ENCODE results near the gene IFIT1B.

DNA sequence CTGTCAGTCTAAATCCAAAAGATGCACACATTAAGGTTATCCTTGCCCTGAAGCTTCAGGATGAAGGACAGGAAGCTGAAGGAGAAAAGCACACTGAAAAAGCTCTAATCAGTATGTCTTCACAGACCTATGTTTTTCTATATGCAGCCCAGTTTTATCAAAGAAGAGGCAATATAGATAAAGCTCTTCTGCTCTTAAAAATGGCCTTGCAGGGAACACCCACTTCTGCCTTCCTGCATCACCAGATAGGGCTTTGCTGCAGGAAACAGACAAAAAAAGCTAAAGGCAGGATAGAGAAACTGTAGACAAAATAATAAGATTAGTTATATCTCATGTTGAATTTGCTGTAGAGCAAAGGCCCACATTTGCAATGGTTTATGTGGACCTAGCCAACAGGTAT lies 14.9 kb upstream of the IFIT1B start:
- TF ChIP-seq, protein P1, sequence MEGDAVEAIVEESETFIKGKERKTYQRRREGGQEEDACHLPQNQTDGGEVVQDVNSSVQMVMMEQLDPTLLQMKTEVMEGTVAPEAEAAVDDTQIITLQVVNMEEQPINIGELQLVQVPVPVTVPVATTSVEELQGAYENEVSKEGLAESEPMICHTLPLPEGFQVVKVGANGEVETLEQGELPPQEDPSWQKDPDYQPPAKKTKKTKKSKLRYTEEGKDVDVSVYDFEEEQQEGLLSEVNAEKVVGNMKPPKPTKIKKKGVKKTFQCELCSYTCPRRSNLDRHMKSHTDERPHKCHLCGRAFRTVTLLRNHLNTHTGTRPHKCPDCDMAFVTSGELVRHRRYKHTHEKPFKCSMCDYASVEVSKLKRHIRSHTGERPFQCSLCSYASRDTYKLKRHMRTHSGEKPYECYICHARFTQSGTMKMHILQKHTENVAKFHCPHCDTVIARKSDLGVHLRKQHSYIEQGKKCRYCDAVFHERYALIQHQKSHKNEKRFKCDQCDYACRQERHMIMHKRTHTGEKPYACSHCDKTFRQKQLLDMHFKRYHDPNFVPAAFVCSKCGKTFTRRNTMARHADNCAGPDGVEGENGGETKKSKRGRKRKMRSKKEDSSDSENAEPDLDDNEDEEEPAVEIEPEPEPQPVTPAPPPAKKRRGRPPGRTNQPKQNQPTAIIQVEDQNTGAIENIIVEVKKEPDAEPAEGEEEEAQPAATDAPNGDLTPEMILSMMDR (conservative IDR thresholded peaks at IDR 0.05): no peak
- no peak for TF ChIP-seq EZH2 (IDR thresholded peaks at IDR 0.05; ENCODE audit: low read depth)

All from PC-9 (cell line).